H1 (cell line): ENCODE data around the gene DNAI2. TPM values are rescaled to one million over a fixed set of nuclear protein-coding genes. Genes with fewer than 3 reads are reported as not detected.

Experiments used
- BACH1 ChIP-seq: IDR thresholded peaks from 2 replicates; pipeline ENCODE4 v1.6.1; 2012; ENCODE audit warnings: low read length, improper control_type of control experiment
- CEBPB ChIP-seq: IDR thresholded peaks from 2 replicates; pipeline ENCODE4 v1.6.1; 2012; ENCODE audit warnings: low read depth, low read length
- EZH2 ChIP-seq: fragments of 200-600 bp; sonication (generic); IDR thresholded peaks from 2 replicates; pipeline ENCODE4 v1.7.1; 2012; ENCODE audit warnings: low read depth, mild to moderate bottlenecking, moderate library complexity, low read length, inconsistent platforms; ENCODE audit not compliant: severe bottlenecking
- GABPA ChIP-seq: IDR thresholded peaks from 2 replicates; pipeline ENCODE4 v1.6.1; 2011; ENCODE audit warnings: mild to moderate bottlenecking, low read length, moderate library complexity, borderline replicate concordance; ENCODE audit not compliant: insufficient read depth
- JUND ChIP-seq: IDR thresholded peaks from 2 replicates; pipeline ENCODE4 v1.6.1; 2011; ENCODE audit warnings: mild to moderate bottlenecking, improper control_type of control experiment, low read length
- NANOG ChIP-seq: IDR thresholded peaks from 2 replicates; pipeline ENCODE4 v1.6.1; 2011; ENCODE audit warnings: low read length, low read depth, mild to moderate bottlenecking, inconsistent platforms; ENCODE audit not compliant: insufficient read depth, poor library complexity, severe bottlenecking
- RXRA ChIP-seq: IDR thresholded peaks from 2 replicates; pipeline ENCODE4 v1.6.1; 2011; ENCODE audit warnings: low read depth, mild to moderate bottlenecking, low read length, moderate library complexity; ENCODE audit not compliant: insufficient read depth
- SAP30 ChIP-seq: fragments of 300-600 bp; sonication (generic); IDR thresholded peaks from 2 replicates; pipeline ENCODE4 v1.7.1; 2012; ENCODE audit warnings: low read length, moderate library complexity, mild to moderate bottlenecking, inconsistent platforms; ENCODE audit not compliant: insufficient read depth, insufficient replicate concordance
- TBP ChIP-seq: IDR thresholded peaks from 2 replicates; pipeline ENCODE4 v1.6.1; 2011; ENCODE audit warnings: low read depth, low read length, improper control_type of control experiment
- TCF12 ChIP-seq: IDR thresholded peaks from 2 replicates; pipeline ENCODE4 v1.6.1; 2011; ENCODE audit warnings: low read depth, mild to moderate bottlenecking, low read length
- ZNF274 ChIP-seq: IDR thresholded peaks from 2 replicates; pipeline ENCODE4 v1.7.0; 2012; ENCODE audit warnings: low read length, borderline replicate concordance; ENCODE audit errors: extremely low read depth
- polyA plus RNA-seq, 7 experiments: library from polyadenylated mRNA; depleted of rRNA in 3 of 7; stranded (reverse) in 5 of 7; unstranded in 2 of 7; fragments of >200 nt in 5 of 7; fragments of 200-250 nt in 2 of 7; gene quantifications; 1 replicate in 5 of 7; 2 replicates in 1 of 7; 4 replicates in 1 of 7; pipeline versions ENCODE4 v1.2.1 to v1.2.3, GENCODE V29; 2011 to 2013; ENCODE audit warnings: missing spikeins in 2 of 7, mixed read lengths in 2 of 7
- total RNA-seq: library from RNA; stranded (reverse); fragmentation: NEBNext Ultra II Directional; extraction: Animal tissue kit (Norgen Biotek cat#: 25700); gene quantifications from 2 replicates; pipeline ENCODE4 v1.2.1, GENCODE V29; 2021
- TF ChIP-seq, protein P1 (sequence below): fragments of 300-600 bp; sonication (generic); IDR thresholded peaks from 2 replicates; pipeline ENCODE4 v1.7.1; 2012; ENCODE audit warnings: low read length, moderate library complexity, mild to moderate bottlenecking, inconsistent platforms; ENCODE audit not compliant: insufficient replicate concordance

The DNAI2 gene
- total and polyA plus RNA-seq, 2 of the 8 experiments (the other 6 are each of a cell fraction or from before 2014, with no cell fraction given): 0.08 to 0.15 TPM

DNA sequence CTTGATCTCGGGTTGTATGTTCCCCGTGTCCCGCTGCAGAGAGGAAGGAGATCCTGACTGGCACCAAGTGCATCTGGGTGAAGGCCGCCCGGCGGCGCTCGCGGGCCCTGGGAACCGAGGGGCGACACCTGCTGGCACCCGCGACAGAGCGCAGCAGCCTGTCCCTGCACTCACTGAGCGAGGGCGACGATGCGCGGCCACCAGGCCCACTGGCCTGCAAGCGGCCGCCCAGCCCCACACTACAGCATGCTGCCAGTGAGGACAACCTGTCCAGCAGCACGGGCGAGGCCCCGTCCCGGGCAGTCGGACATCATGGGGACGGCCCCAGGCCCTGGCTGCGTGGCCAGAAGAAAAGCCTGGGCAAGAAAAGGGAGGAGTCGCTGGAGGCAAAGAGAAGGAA is 80.1 kb downstream of the DNAI2 start (continued):
- TF ChIP-seq GABPA (peak; percentile 67; the same call in 1 of the 2 replicates), ZNF274 (no peak), SAP30 (no peak), TBP (peak; percentile 30; the same call in 1 of the 2 replicates), JUND (peak; percentile 68; the same call in 1 of the 2 replicates), RXRA (no peak), NANOG (no peak), EZH2 (no peak), TCF12 (0 out of 2 replicates have a peak, but pooled peaks have one; percentile 32), BACH1 (peak; percentile 10; the same call in 1 of the 2 replicates), CEBPB (no peak)
- TF ChIP-seq, protein P1, sequence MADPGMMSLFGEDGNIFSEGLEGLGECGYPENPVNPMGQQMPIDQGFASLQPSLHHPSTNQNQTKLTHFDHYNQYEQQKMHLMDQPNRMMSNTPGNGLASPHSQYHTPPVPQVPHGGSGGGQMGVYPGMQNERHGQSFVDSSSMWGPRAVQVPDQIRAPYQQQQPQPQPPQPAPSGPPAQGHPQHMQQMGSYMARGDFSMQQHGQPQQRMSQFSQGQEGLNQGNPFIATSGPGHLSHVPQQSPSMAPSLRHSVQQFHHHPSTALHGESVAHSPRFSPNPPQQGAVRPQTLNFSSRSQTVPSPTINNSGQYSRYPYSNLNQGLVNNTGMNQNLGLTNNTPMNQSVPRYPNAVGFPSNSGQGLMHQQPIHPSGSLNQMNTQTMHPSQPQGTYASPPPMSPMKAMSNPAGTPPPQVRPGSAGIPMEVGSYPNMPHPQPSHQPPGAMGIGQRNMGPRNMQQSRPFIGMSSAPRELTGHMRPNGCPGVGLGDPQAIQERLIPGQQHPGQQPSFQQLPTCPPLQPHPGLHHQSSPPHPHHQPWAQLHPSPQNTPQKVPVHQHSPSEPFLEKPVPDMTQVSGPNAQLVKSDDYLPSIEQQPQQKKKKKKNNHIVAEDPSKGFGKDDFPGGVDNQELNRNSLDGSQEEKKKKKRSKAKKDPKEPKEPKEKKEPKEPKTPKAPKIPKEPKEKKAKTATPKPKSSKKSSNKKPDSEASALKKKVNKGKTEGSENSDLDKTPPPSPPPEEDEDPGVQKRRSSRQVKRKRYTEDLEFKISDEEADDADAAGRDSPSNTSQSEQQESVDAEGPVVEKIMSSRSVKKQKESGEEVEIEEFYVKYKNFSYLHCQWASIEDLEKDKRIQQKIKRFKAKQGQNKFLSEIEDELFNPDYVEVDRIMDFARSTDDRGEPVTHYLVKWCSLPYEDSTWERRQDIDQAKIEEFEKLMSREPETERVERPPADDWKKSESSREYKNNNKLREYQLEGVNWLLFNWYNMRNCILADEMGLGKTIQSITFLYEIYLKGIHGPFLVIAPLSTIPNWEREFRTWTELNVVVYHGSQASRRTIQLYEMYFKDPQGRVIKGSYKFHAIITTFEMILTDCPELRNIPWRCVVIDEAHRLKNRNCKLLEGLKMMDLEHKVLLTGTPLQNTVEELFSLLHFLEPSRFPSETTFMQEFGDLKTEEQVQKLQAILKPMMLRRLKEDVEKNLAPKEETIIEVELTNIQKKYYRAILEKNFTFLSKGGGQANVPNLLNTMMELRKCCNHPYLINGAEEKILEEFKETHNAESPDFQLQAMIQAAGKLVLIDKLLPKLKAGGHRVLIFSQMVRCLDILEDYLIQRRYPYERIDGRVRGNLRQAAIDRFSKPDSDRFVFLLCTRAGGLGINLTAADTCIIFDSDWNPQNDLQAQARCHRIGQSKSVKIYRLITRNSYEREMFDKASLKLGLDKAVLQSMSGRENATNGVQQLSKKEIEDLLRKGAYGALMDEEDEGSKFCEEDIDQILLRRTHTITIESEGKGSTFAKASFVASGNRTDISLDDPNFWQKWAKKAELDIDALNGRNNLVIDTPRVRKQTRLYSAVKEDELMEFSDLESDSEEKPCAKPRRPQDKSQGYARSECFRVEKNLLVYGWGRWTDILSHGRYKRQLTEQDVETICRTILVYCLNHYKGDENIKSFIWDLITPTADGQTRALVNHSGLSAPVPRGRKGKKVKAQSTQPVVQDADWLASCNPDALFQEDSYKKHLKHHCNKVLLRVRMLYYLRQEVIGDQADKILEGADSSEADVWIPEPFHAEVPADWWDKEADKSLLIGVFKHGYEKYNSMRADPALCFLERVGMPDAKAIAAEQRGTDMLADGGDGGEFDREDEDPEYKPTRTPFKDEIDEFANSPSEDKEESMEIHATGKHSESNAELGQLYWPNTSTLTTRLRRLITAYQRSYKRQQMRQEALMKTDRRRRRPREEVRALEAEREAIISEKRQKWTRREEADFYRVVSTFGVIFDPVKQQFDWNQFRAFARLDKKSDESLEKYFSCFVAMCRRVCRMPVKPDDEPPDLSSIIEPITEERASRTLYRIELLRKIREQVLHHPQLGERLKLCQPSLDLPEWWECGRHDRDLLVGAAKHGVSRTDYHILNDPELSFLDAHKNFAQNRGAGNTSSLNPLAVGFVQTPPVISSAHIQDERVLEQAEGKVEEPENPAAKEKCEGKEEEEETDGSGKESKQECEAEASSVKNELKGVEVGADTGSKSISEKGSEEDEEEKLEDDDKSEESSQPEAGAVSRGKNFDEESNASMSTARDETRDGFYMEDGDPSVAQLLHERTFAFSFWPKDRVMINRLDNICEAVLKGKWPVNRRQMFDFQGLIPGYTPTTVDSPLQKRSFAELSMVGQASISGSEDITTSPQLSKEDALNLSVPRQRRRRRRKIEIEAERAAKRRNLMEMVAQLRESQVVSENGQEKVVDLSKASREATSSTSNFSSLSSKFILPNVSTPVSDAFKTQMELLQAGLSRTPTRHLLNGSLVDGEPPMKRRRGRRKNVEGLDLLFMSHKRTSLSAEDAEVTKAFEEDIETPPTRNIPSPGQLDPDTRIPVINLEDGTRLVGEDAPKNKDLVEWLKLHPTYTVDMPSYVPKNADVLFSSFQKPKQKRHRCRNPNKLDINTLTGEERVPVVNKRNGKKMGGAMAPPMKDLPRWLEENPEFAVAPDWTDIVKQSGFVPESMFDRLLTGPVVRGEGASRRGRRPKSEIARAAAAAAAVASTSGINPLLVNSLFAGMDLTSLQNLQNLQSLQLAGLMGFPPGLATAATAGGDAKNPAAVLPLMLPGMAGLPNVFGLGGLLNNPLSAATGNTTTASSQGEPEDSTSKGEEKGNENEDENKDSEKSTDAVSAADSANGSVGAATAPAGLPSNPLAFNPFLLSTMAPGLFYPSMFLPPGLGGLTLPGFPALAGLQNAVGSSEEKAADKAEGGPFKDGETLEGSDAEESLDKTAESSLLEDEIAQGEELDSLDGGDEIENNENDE: no peak
